WTC11 (cell line): ENCODE results near the gene OCIAD1. TPM values are rescaled to one million over a fixed set of nuclear protein-coding genes. Genes with fewer than 3 reads are reported as not detected.

Experiments used
- ATAC-seq: fragments of 200-7000 bp; cut with Tn5 transposase; 2 replicates; pipeline ENCODE4 v1.10.0; 2021; ENCODE audit warnings: mild to moderate bottlenecking, moderate library complexity
- CTCF ChIA-PET: fragments of 300-600 bp; sonication (Branson Sonifier 250); formaldehyde crosslinking; loops from one replicate; lab custom pipeline; 2021; ENCODE audit warnings: antibody characterized with exemption; lab: Charles Lee
- POLR2A ChIA-PET: fragments of 350-600 bp; sonication (Branson Sonifier 250); formaldehyde crosslinking; loops from one replicate; lab custom pipeline; 2021; ENCODE audit warnings: antibody characterized with exemption; lab: Charles Lee
- DNase-seq: peaks from one replicate; pipeline ENCODE4 v3.0.0; 2021; ENCODE audit warnings: low spot score
- H3K27ac Mint-ChIP-seq: 2 replicates; pipeline ENCODE4 v1.8.0; 2021; ENCODE audit warnings: mixed read lengths
- H3K27me3 Mint-ChIP-seq: 2 replicates; pipeline ENCODE4 v1.8.0; 2021; ENCODE audit warnings: low read depth, mild to moderate bottlenecking, moderate library complexity, mixed read lengths
- H3K36me3 Mint-ChIP-seq: 2 replicates; pipeline ENCODE4 v1.8.0; 2021; ENCODE audit warnings: mixed read lengths
- H3K4me1 Mint-ChIP-seq: 2 replicates; pipeline ENCODE4 v1.8.0; 2022; ENCODE audit warnings: mixed read lengths
- H3K4me3 Mint-ChIP-seq: 2 replicates; pipeline ENCODE4 v1.8.0; 2021; ENCODE audit warnings: mild to moderate bottlenecking, moderate library complexity, mixed read lengths
- H3K9me3 Mint-ChIP-seq: 2 replicates; pipeline ENCODE4 v1.8.0; 2021; ENCODE audit warnings: mixed read lengths
- AR ChIP-seq: fragments of 250-450 bp; sonication (Bioruptor Pico); IDR thresholded peaks from 2 replicates; pipeline ENCODE4 v1.9.0; 2021; ENCODE audit warnings: mild to moderate bottlenecking
- CTCF ChIP-seq: fragments of 200-600 bp; IDR thresholded peaks from 2 replicates; pipeline ENCODE4 v1.8.0; 2022; ENCODE audit warnings: antibody characterized with exemption
- E2F5 ChIP-seq: sonication (generic); formaldehyde crosslinking; IDR thresholded peaks from 2 replicates; pipeline ENCODE4 v1.8.1; 2022; ENCODE audit warnings: mild to moderate bottlenecking, moderate library complexity, missing genetic modification reagents
- EMX1 ChIP-seq: fragments of 250-450 bp; sonication (Bioruptor Pico); IDR thresholded peaks from 2 replicates; pipeline ENCODE4 v1.8.0; 2021; ENCODE audit warnings: mild to moderate bottlenecking
- FOXK1 ChIP-seq: sonication (generic); formaldehyde crosslinking; IDR thresholded peaks from 2 replicates; pipeline ENCODE4 v1.8.0; 2022; ENCODE audit warnings: mild to moderate bottlenecking, moderate library complexity, missing genetic modification reagents
- FOXP1 ChIP-seq: sonication (generic); formaldehyde crosslinking; IDR thresholded peaks from 2 replicates; pipeline ENCODE4 v1.8.0; 2022; ENCODE audit warnings: missing genetic modification reagents, mild to moderate bottlenecking, moderate library complexity, borderline replicate concordance
- HMGXB4 ChIP-seq: sonication (generic); formaldehyde crosslinking; IDR thresholded peaks from 2 replicates; pipeline ENCODE4 v1.8.1; 2023; ENCODE audit warnings: mild to moderate bottlenecking, moderate library complexity, missing genetic modification reagents
- IRF2 ChIP-seq: sonication (generic); formaldehyde crosslinking; IDR thresholded peaks from 2 replicates; pipeline ENCODE4 v1.8.0; 2022; ENCODE audit warnings: low read depth, missing genetic modification reagents, borderline replicate concordance
- JAZF1 ChIP-seq: fragments of 250-450 bp; sonication (Bioruptor Pico); IDR thresholded peaks from 2 replicates; pipeline ENCODE4 v1.9.0; 2021; ENCODE audit warnings: moderate library complexity, mild to moderate bottlenecking, inconsistent platforms
- NFATC4 ChIP-seq: fragments of 250-450 bp; sonication (Bioruptor Pico); IDR thresholded peaks from 2 replicates; pipeline ENCODE4 v1.9.0; 2021; ENCODE audit warnings: mild to moderate bottlenecking
- SOX15 ChIP-seq: fragments of 250-450 bp; sonication (Bioruptor Pico); IDR thresholded peaks from 2 replicates; pipeline ENCODE4 v1.9.0; 2021; ENCODE audit warnings: mild to moderate bottlenecking
- TCF7 ChIP-seq: sonication (generic); formaldehyde crosslinking; IDR thresholded peaks from 2 replicates; pipeline ENCODE4 v1.8.0; 2022; ENCODE audit warnings: mild to moderate bottlenecking, low read depth, missing genetic modification reagents, moderate library complexity
- TEAD4 ChIP-seq: sonication (generic); formaldehyde crosslinking; IDR thresholded peaks from 2 replicates; pipeline ENCODE4 v1.8.0; 2022; ENCODE audit warnings: mild to moderate bottlenecking, missing genetic modification reagents
- USF2 ChIP-seq: sonication (generic); formaldehyde crosslinking; IDR thresholded peaks from 2 replicates; pipeline ENCODE4 v1.8.1; 2023; ENCODE audit warnings: mild to moderate bottlenecking, missing genetic modification reagents, moderate library complexity
- ZBTB21 ChIP-seq: sonication (generic); formaldehyde crosslinking; IDR thresholded peaks from 2 replicates; pipeline ENCODE4 v1.8.1; 2023; ENCODE audit warnings: mild to moderate bottlenecking, missing genetic modification reagents, borderline replicate concordance
- ZBTB43 ChIP-seq: sonication (generic); formaldehyde crosslinking; IDR thresholded peaks from 2 replicates; pipeline ENCODE4 v1.8.1; 2023; ENCODE audit warnings: mild to moderate bottlenecking, missing genetic modification reagents
- ZNF121 ChIP-seq: sonication (generic); formaldehyde crosslinking; IDR thresholded peaks from 2 replicates; pipeline ENCODE4 v1.8.0; 2023; ENCODE audit warnings: missing genetic modification reagents
- ZNF396 ChIP-seq: fragments of 250-450 bp; sonication (Bioruptor Pico); IDR thresholded peaks from 2 replicates; pipeline ENCODE4 v1.8.0; 2021; ENCODE audit warnings: mild to moderate bottlenecking, moderate library complexity, borderline replicate concordance
- ZNF416 ChIP-seq: fragments of 250-450 bp; sonication (Bioruptor Pico); IDR thresholded peaks from 2 replicates; pipeline ENCODE4 v1.9.0; 2021; ENCODE audit warnings: mild to moderate bottlenecking, inconsistent platforms
- ZNF423 ChIP-seq: fragments of 250-450 bp; sonication (Bioruptor Pico); IDR thresholded peaks from 2 replicates; pipeline ENCODE4 v2.1.2; 2022; ENCODE audit warnings: mild to moderate bottlenecking, moderate library complexity
- ZNF425 ChIP-seq: fragments of 250-450 bp; sonication (Bioruptor Pico); conservative IDR thresholded peaks from 2 replicates; pipeline ENCODE4 v1.9.0; 2021; ENCODE audit warnings: mild to moderate bottlenecking
- ZNF512 ChIP-seq: sonication (generic); formaldehyde crosslinking; IDR thresholded peaks from 2 replicates; pipeline ENCODE4 v1.8.1; 2022; ENCODE audit warnings: missing genetic modification reagents, borderline replicate concordance
- total RNA-seq: library from RNA; stranded (reverse); gene quantifications from 3 replicates; pipeline ENCODE4 v1.2.3, GENCODE V29; 2021

The OCIAD1 gene
- total RNA-seq, 1 experiment from 2014 or later: 135 TPM

GRCh38 chr4:48898733-48899431 lies 68.0 kb downstream of the OCIAD1 start:
- H3K4me3 Mint-ChIP-seq: no peak overlapping the region
- ChIA-PET POLR2A (no interaction called here), CTCF (interaction anchor here (0.6 to 1.4 kb wide), 2 partner anchors 8 to 46 kb away, joined by 3 to 5 read pairs; partner anchors contain the start of gene OCIAD2)
- H3K4me1 Mint-ChIP-seq: no peaks in the 10 kb centered on the region
- DNase-seq (no peak), ATAC-seq (no peak)
- H3K27ac Mint-ChIP-seq: no peak overlapping the region
- TF ChIP-seq ZNF423 (CRISPR knock-in tag) (no peak), IRF2 (CRISPR knock-in tag) (no peak)
- H3K27me3 Mint-ChIP-seq: no peaks in the 10 kb centered on the region
- H3K36me3 Mint-ChIP-seq: peaks cover 73% of the 10 kb centered on the region
- H3K9me3 Mint-ChIP-seq: no peaks in the 10 kb centered on the region

- Mint-ChIP-seq H3K4me3 (no peak overlapping the region), H3K4me1 (no peaks in the 10 kb centered on the region), H3K36me3 (peaks cover 73% of the 10 kb centered on the region), H3K27ac (no peak overlapping the region), H3K27me3 (no peaks in the 10 kb centered on the region), H3K9me3 (no peaks in the 10 kb centered on the region)
- ChIA-PET POLR2A (no interaction called here), CTCF (no interaction called here)
- TF ChIP-seq ZNF121 (CRISPR knock-in tag): no peak
- TF ChIP-seq E2F5 (CRISPR knock-in tag): no peak
- no peak for TF ChIP-seq EMX1 (CRISPR knock-in tag)
- TF ChIP-seq NFATC4 (CRISPR knock-in tag): no peak
- TF ChIP-seq ZNF396: no peak
- no peak for TF ChIP-seq CTCF
- TF ChIP-seq AR (CRISPR knock-in tag): no peak
- TF ChIP-seq HMGXB4 (CRISPR knock-in tag): no peak
- TF ChIP-seq ZNF416: no peak
- TF ChIP-seq TEAD4: no peak
- TF ChIP-seq SOX15 (CRISPR knock-in tag): no peak
- no peak for TF ChIP-seq JAZF1 (CRISPR knock-in tag)
- TF ChIP-seq ZBTB21 (CRISPR knock-in tag): no peak
- TF ChIP-seq ZNF425 (CRISPR knock-in tag): no peak
- TF ChIP-seq FOXK1 (CRISPR knock-in tag): no peak
- no peak for TF ChIP-seq FOXP1
- TF ChIP-seq TCF7 (CRISPR knock-in tag): no peak
- TF ChIP-seq ZBTB43 (CRISPR knock-in tag): no peak
- no peak for TF ChIP-seq ZNF512 (CRISPR knock-in tag)
- TF ChIP-seq USF2: no peak
- no peak for ATAC-seq
- DNase-seq: no peak
Measured at GRCh38 chr4:48899432-48899749, 68.5 kb downstream of the OCIAD1 start.
